Panc1 (cell line): Measurements from ENCODE around the gene NCOR2. TPM values are rescaled to one million over a fixed set of nuclear protein-coding genes. Genes with fewer than 3 reads are reported as not detected.

Source experiments
- ATAC-seq: fragments of 200-7000 bp; cut with Tn5 transposase; 2 replicates; pipeline ENCODE4 v1.9.1; 2020; ENCODE audit warnings: mild to moderate bottlenecking, moderate library complexity
- BruUV-seq: library from RNA; stranded (reverse); fragments of 400-500 nt; replicated peaks from 2 replicates; lab custom pipeline; 2021; lab: Mats Ljungman, UMichigan
- CTCF ChIA-PET: fragments of 300-600 bp; sonication (Branson Sonifier 250); formaldehyde crosslinking; loops from one replicate; lab custom pipeline; 2022; ENCODE audit warnings: antibody characterized with exemption; lab: Charles Lee
- POLR2A ChIA-PET: fragments of 300-600 bp; sonication (Branson Sonifier 250); formaldehyde crosslinking; loops from one replicate; lab custom pipeline; 2022; ENCODE audit warnings: antibody characterized with exemption; lab: Charles Lee
- DNase-seq: peaks from one replicate; pipeline ENCODE4 v3.0.0-alpha.2; 2010; ENCODE audit warnings: low read depth, low spot score
- H3K27ac ChIP-seq: 2 replicates; pipeline ENCODE4 v1.5.1; 2011; ENCODE audit warnings: mild to moderate bottlenecking, low read length, inconsistent platforms
- H3K27me3 ChIP-seq: fragments of 200-500 bp; sonication (Bioruptor generic); 2 replicates; pipeline ENCODE4 v1.6.0; 2014; ENCODE audit warnings: low read length, inconsistent platforms; ENCODE audit not compliant: control insufficient read depth, insufficient read depth
- H3K36me3 ChIP-seq: fragments of 200-500 bp; sonication (Bioruptor generic); 2 replicates; pipeline ENCODE4 v1.5.1; 2014; ENCODE audit warnings: inconsistent platforms, mild to moderate bottlenecking, low read length, moderate library complexity; ENCODE audit not compliant: control insufficient read depth, insufficient read depth
- H3K4me1 ChIP-seq: 2 replicates; pipeline ENCODE4 v1.5.1; 2011; ENCODE audit warnings: inconsistent platforms, mild to moderate bottlenecking, low read length, moderate library complexity; ENCODE audit not compliant: control insufficient read depth, insufficient read depth
- H3K4me3 ChIP-seq, 2 experiments: 2 replicates each; pipeline ENCODE4 v1.5.1; 2011 to 2012; ENCODE audit warnings: low read depth in 2 of 2, low read length in 2 of 2, mild to moderate bottlenecking in 2 of 2, inconsistent platforms in 1 of 2, moderate library complexity in 1 of 2
- H3K9me3 ChIP-seq: fragments of 200-500 bp; sonication (Bioruptor generic); 2 replicates; pipeline ENCODE4 v1.5.1; 2014; ENCODE audit warnings: low read depth, mild to moderate bottlenecking, inconsistent platforms, low read length, moderate library complexity; ENCODE audit not compliant: control insufficient read depth, insufficient read depth
- POLR2AphosphoS5 ChIP-seq: IDR thresholded peaks from 2 replicates; pipeline ENCODE4 v1.6.1; 2012; ENCODE audit warnings: mild to moderate bottlenecking, low read depth, low read length, moderate library complexity
- REST ChIP-seq, 2 experiments: IDR thresholded peaks; 2 replicates each; pipeline ENCODE4 v1.6.1; 2011 to 2012; ENCODE audit warnings: low read depth in 2 of 2, control low read depth in 1 of 2, low read length in 1 of 2, mild to moderate bottlenecking in 1 of 2, moderate library complexity in 1 of 2; ENCODE audit not compliant: insufficient read depth in 1 of 2
- SIN3A ChIP-seq: IDR thresholded peaks from 2 replicates; pipeline ENCODE4 v1.6.1; 2012; ENCODE audit warnings: low read depth, mild to moderate bottlenecking, low read length, moderate library complexity, borderline replicate concordance; ENCODE audit not compliant: insufficient read depth
- TCF7L2 ChIP-seq: IDR thresholded peaks from 2 replicates; pipeline ENCODE4 v1.6.1; 2011; ENCODE audit warnings: mild to moderate bottlenecking, low read depth, low read length, inconsistent platforms
- in situ Hi-C: cut with HindIII; loops from 2 replicates; pipeline ENCODE4 v1.10.0; 2016; ENCODE audit warnings: low sequenced_read_pairs, low pct_unique_long_range_greater_than_20kb
- intact Hi-C: fragments of 100-400 bp; cut with micrococcal nuclease; formaldehyde crosslinking; loops from one replicate; pipeline ENCODE4 v1.10.0; 2022; ENCODE audit not compliant: unreplicated experiment
- total RNA-seq: library from RNA; stranded (reverse); gene quantifications from one replicate; pipeline ENCODE4 v1.2.1, GENCODE V29; 2021; ENCODE audit not compliant: unreplicated experiment
- TF ChIP-seq, protein P1 (sequence below): fragments of 450-650 bp; IDR thresholded peaks from 2 replicates; pipeline ENCODE4 v1.5.1; 2017; ENCODE audit warnings: mild to moderate bottlenecking

Gene NCOR2
- total RNA-seq, 1 experiment from 2014 or later, result 461 TPM

GRCh38 chr12:124578445-124578844 is 11.0 kb upstream of the NCOR2 start:
- Histone ChIP-seq H3K4me3 (no peak overlapping the region), H3K27ac (no peak overlapping the region), H3K4me1 (peaks cover 5% of the 10 kb centered on the region; the same call in 1 of the 2 replicates), H3K9me3 (no peaks in the 10 kb centered on the region; the same call in 1 of the 2 replicates), H3K27me3 (no peaks in the 10 kb centered on the region), H3K36me3 (no peaks in the 10 kb centered on the region)
- ChIA-PET POLR2A (no interaction called here), CTCF (no interaction called here)
- in situ Hi-C loops (no loop called here), intact Hi-C loops (no loop called here)
- ATAC-seq (no peak), DNase-seq (no peak)
- no peak for TF ChIP-seq TCF7L2
- TF ChIP-seq POLR2AphosphoS5, result no peak
- TF ChIP-seq SIN3A, result no peak
- TF ChIP-seq, protein P1, sequence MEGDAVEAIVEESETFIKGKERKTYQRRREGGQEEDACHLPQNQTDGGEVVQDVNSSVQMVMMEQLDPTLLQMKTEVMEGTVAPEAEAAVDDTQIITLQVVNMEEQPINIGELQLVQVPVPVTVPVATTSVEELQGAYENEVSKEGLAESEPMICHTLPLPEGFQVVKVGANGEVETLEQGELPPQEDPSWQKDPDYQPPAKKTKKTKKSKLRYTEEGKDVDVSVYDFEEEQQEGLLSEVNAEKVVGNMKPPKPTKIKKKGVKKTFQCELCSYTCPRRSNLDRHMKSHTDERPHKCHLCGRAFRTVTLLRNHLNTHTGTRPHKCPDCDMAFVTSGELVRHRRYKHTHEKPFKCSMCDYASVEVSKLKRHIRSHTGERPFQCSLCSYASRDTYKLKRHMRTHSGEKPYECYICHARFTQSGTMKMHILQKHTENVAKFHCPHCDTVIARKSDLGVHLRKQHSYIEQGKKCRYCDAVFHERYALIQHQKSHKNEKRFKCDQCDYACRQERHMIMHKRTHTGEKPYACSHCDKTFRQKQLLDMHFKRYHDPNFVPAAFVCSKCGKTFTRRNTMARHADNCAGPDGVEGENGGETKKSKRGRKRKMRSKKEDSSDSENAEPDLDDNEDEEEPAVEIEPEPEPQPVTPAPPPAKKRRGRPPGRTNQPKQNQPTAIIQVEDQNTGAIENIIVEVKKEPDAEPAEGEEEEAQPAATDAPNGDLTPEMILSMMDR, result no peak
- no peak for TF ChIP-seq REST (IDR thresholded peaks at IDR 0.05; ENCODE audit: insufficient read depth in 1 of 2, low read depth in 2 of 2, low read length in 1 of 2)
- no TSS peak for BruUV-seq

DNA sequence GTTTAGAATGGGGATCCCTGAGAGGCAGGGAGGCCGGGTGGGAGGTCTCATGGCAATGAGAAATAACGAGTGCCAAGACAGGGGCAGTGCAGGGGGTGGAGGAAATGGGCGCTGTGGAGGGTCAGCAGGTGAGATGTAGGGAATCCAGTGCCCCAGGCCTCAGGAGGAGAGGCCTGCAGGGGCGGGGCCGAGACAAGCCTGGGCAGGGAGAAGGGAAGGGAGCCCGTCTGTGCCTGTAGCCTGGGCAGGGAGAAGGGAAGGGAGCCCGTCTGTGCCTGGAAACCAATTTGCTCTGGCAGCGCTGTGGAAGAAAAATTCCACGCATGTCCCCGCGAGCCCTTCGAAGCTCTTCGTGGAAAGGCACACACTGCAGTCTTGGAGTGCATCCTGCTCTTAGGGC is 10.6 kb upstream of the NCOR2 start:
- Histone ChIP-seq H3K9me3 (no peaks in the 10 kb centered on the region; the same call in 1 of the 2 replicates), H3K36me3 (no peaks in the 10 kb centered on the region), H3K27ac (no peak overlapping the region), H3K27me3 (no peaks in the 10 kb centered on the region), H3K4me1 (peaks cover 7% of the 10 kb centered on the region; the same call in 1 of the 2 replicates), H3K4me3 (no peak overlapping the region)
- POLR2A ChIA-PET, result no interaction called here
- BruUV-seq, result no TSS peak
- no peak for TF ChIP-seq TCF7L2
- TF ChIP-seq, protein P1, result no peak
- TF ChIP-seq REST (IDR thresholded peaks at IDR 0.05; ENCODE audit: insufficient read depth in 1 of 2, low read depth in 2 of 2, low read length in 1 of 2), result no peak
- no peak for TF ChIP-seq SIN3A
- TF ChIP-seq POLR2AphosphoS5, result no peak
- DNase-seq, result no peak
- CTCF ChIA-PET, result no interaction called here
- no peak for ATAC-seq
- intact Hi-C loops, result no loop called here
- in situ Hi-C loops, result no loop called here
